Endothelial cell of umbilical vein (primary cell): ENCODE measurements around the gene NPHS1.

ENCODE experiments used
- EZH2 ChIP-seq: IDR thresholded peaks from 2 replicates; pipeline ENCODE4 v1.6.1; 2012; ENCODE audit warnings: borderline replicate concordance, low read depth, mild to moderate bottlenecking, moderate library complexity, low read length, inconsistent platforms; ENCODE audit not compliant: severe bottlenecking
- FOS ChIP-seq: IDR thresholded peaks from 2 replicates; pipeline ENCODE4 v1.6.1; 2011; ENCODE audit warnings: mild to moderate bottlenecking, low read length, moderate library complexity, borderline replicate concordance; ENCODE audit not compliant: insufficient read depth
- GATA2 ChIP-seq: IDR thresholded peaks from 2 replicates; pipeline ENCODE4 v1.7.0; 2011; ENCODE audit warnings: low read depth, mild to moderate bottlenecking, moderate library complexity, mixed read lengths, low read length; ENCODE audit not compliant: insufficient read length, insufficient read depth
- JUN ChIP-seq: IDR thresholded peaks from 2 replicates; pipeline ENCODE4 v1.6.1; 2011; ENCODE audit warnings: borderline replicate concordance, low read depth; ENCODE audit not compliant: insufficient read length, insufficient read depth
- MYC ChIP-seq: IDR thresholded peaks from one replicate; pipeline ENCODE4 v1.6.1; 2011; ENCODE audit warnings: mild to moderate bottlenecking, low read depth, low read length
- POLR2A ChIP-seq: IDR thresholded peaks from 2 replicates; pipeline ENCODE4 v1.6.1; 2012; ENCODE audit warnings: low read depth, mild to moderate bottlenecking, control low read depth, low read length
- POLR2AphosphoS5 ChIP-seq: IDR thresholded peaks from 2 replicates; pipeline ENCODE4 v1.6.1; 2012; ENCODE audit warnings: low read depth, mild to moderate bottlenecking, control low read depth, low read length, moderate library complexity; ENCODE audit not compliant: insufficient read depth
- TF ChIP-seq, protein P1 (sequence below), 2 donors: IDR thresholded peaks; 1 replicate in 1 of 2; 2 replicates in 1 of 2; pipeline ENCODE4 v1.5.1; 2011; ENCODE audit warnings: low read length in 2 of 2, mild to moderate bottlenecking in 2 of 2, moderate library complexity in 2 of 2, control low read depth in 1 of 2, inconsistent platforms in 1 of 2, low read depth in 1 of 2; ENCODE audit not compliant: insufficient read depth in 1 of 2; ENCODE audit errors: extremely low read depth in 1 of 2
- TF ChIP-seq, protein P2 (sequence below): IDR thresholded peaks from 2 replicates; pipeline ENCODE4 v1.6.1; 2011; ENCODE audit not compliant: insufficient read depth, insufficient read length

DNA sequence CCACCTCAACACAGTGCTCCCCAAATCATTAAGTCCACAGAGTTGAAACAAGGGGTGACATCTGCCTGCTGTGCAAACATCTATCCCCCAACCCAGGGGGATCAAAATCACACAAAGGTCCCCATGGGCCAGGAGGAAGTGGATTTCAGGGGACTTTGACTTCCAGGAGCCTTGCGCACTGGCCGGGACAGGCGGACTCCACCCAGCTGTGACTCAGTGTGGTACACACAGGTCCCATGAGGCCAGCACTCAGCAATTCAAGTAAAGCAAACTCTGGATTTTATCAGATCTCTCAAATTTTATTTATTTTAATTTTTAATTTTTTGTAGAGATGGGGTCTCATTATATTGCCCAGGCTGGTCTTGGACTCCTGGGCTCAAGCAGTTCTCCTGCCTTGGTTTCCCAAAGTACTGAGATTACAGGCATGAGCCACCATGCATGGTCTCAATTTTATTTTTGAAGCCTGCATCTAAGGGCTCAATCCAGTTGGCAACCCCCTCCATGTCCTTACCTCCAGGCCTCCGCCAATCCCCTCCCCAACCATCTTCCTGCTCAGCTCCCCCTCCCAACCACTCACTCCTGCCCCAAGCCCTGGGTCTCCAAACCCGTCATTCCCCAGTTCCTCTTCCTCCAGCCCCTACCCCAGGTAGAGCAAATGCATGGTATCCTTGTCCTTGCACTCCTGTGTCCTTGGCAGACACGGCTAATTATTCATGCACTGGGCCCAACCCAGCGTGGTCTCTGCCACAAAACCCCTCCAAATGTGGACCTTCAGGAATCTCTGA is 58.7 kb downstream of the NPHS1 start:
- TF ChIP-seq, protein P1, sequence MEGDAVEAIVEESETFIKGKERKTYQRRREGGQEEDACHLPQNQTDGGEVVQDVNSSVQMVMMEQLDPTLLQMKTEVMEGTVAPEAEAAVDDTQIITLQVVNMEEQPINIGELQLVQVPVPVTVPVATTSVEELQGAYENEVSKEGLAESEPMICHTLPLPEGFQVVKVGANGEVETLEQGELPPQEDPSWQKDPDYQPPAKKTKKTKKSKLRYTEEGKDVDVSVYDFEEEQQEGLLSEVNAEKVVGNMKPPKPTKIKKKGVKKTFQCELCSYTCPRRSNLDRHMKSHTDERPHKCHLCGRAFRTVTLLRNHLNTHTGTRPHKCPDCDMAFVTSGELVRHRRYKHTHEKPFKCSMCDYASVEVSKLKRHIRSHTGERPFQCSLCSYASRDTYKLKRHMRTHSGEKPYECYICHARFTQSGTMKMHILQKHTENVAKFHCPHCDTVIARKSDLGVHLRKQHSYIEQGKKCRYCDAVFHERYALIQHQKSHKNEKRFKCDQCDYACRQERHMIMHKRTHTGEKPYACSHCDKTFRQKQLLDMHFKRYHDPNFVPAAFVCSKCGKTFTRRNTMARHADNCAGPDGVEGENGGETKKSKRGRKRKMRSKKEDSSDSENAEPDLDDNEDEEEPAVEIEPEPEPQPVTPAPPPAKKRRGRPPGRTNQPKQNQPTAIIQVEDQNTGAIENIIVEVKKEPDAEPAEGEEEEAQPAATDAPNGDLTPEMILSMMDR (IDR thresholded peaks at IDR 0.05; ENCODE audit: extremely low read depth in 1 of 2, insufficient read depth in 1 of 2, low read depth in 1 of 2, low read length in 2 of 2), result no peak
- no peak for TF ChIP-seq POLR2A
- TF ChIP-seq, protein P2, sequence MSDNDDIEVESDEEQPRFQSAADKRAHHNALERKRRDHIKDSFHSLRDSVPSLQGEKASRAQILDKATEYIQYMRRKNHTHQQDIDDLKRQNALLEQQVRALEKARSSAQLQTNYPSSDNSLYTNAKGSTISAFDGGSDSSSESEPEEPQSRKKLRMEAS, result no peak
- no peak for TF ChIP-seq EZH2
- TF ChIP-seq POLR2AphosphoS5, result no peak
- TF ChIP-seq MYC, result no peak
- no peak for TF ChIP-seq JUN
- TF ChIP-seq GATA2, result no peak
- no peak for TF ChIP-seq FOS
